Occipital lobe (tissue), 2 donors: Measurements from ENCODE around the gene C2CD2L. TPM values are rescaled to one million over a fixed set of nuclear protein-coding genes. Genes with fewer than 3 reads are reported as not detected.
"Not testable (repeated sequence)": the region's sequence is repeated elsewhere in the genome, so short reads cannot be mapped to it uniquely, and the experiment has no call there.

Experiments used
- DNase-seq: peaks from one replicate; lab custom pipeline; 2025; lab: John Stamatoyannopoulos, UW
- total RNA-seq: library from RNA; depleted of rRNA; stranded (reverse); fragments of >200 nt; gene quantifications from one replicate; pipeline ENCODE4 v1.2.3, GENCODE V29; 2014

C2CD2L gene
- total RNA-seq, 1 donor from 2014 or later = 7.6 TPM

DNA sequence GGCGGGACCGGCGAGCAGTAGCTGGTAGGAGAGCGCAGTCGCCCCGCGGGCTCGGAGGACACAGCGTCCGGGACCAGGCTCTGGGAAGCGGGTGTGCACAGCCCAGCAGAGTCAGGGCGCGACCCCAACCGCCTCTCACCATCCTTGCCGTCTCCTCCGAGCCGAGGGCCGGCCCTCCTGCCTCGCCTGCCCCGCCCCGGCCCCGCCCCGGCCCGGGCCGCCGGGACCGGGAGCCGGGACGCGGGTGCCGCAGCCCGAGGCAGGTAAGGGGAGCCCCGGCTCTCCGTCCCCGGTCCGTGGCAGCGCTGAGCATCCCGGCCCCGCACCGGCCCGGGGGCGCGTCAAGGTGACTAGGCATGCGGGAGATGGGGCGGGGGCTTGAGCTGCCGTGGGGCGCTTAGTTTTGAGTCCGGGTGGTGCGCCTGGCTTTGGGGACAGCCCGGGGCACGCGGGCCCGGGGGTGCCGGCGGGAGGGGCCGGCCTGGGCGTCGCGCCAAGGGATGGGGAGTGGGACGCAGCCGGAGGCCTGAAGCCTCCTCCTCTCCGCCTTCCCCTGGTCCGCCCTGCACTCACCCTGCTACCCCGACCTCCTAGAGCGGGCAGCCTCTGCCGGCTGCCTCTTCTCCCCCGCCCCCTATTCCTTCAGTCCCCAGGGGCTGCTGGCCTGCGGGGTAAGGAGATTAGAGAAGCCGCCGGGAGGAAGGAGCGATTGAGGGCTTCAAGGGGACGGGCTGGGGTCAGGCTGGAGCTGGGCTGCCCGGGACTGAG is 42.1 kb downstream of the C2CD2L start, which contains the start of gene ABCG4:
Gene ABCG4 (plus strand): TSS at position 35 of the 768 bp plus-strand sequence. CDS start 914 bp downstream, outside the sequence.
- no peak for DNase-seq

DNA sequence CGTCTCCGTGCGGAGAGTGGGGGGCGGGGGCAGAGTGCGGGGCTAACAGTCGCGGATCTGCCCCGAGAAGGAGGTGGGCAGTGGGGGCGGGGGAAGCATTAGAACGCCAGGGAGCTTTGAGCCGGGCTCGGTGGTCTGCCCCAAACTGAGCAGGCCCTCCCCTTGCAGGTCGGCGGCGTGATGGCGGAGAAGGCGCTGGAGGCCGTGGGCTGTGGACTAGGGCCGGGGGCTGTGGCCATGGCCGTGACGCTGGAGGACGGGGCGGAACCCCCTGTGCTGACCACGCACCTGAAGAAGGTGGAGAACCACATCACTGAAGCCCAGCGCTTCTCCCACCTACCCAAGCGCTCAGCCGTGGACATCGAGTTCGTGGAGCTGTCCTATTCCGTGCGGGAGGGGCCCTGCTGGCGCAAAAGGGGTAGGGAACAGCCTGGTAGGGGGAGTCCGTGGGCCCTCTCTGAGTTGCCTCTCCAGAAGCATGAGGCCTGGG is 42.7 kb downstream of the C2CD2L start:
- DNase-seq = no peak

DNA sequence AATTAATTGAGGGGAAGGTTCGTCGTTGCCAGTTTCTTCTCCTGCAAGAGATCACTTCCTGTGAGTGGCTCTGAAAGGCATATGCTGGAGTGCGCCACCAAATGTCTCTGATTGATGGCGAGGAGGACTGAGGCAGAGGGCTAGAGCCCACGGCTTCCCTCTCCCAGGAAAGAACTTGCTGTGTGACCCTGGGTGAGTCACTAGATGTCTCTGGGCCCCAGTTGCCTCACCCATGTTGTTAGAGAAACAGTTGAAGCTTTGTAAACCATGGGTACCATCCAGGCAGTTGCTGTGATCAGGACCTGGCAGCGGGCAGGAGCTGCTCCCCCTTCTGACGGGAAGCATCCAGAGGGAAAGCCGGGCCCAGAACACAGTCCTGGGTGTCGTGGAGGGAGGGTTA is 44.9 kb downstream of the C2CD2L start:
- no peak for DNase-seq

DNA sequence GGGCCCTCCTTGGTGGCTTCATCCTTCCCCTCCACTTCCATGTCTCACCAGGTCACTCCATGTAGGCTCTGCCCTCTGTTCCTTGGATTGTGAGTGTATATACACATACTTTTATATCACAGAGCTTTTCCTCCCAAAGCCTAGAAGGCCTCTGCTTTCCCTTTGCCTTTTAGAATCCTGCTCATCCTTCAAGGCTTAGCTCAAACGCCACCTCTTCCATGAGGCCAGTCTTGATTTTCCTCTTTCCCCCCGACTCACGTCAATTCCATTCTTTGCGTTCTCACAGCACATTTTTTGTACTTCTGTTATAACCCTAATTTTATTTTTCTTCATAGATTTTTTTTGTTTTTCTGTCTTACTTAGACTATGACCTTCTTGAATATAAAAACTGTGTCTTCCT is 45.5 kb downstream of the C2CD2L start:
- no peak for DNase-seq

DNA sequence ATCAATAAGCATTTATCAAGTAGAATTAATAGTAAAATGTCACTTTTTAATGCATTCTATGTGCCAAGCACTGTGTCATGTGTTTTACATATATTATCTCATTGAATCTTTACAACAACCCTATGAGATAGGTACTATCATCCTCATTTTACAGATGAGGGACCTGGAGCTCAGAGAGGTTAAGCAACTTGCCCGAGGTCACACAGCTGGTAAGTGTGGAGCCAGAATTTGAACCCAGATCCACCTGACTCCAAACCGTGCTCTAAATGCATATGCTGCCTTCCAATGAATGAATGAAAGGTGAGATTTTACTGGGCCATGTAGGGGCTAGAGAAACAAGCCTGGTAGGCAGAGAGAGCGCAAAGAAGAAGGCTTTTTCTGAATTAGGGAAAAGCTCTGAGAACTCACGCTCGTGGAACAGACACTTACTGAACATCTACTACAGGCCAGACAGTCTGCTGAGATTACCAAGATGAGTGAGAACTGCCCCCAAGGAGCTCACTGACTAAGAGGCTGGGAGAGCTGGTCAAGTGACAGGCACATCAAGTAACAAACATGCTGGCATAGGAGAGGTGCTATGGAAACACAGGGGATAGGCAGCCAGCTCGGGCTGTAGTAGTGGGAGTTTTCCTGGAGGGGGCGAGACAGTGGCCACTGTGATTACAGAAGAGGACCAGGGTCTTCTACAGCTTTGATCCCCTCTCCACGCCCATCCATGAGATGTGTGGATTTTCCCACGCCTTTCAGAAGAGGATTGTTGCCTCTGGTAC is 46.1 kb downstream of the C2CD2L start:
- DNase-seq = no peak

DNA sequence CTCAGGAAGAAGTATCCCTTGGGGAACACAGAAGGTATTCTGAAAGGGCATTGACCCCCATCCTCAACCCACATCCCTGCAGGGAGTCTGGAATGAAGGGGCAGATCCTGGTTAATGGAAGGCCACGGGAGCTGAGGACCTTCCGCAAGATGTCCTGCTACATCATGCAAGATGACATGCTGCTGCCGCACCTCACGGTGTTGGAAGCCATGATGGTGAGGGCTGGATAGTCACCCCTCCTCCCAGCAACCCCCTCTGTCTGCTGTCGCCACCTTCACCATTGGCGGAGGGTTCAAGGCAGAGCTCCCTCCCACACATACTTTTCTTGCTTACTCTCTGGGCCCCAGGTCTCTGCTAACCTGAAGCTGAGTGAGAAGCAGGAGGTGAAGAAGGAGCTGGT is 47.0 kb downstream of the C2CD2L start:
- DNase-seq = no peak

DNA sequence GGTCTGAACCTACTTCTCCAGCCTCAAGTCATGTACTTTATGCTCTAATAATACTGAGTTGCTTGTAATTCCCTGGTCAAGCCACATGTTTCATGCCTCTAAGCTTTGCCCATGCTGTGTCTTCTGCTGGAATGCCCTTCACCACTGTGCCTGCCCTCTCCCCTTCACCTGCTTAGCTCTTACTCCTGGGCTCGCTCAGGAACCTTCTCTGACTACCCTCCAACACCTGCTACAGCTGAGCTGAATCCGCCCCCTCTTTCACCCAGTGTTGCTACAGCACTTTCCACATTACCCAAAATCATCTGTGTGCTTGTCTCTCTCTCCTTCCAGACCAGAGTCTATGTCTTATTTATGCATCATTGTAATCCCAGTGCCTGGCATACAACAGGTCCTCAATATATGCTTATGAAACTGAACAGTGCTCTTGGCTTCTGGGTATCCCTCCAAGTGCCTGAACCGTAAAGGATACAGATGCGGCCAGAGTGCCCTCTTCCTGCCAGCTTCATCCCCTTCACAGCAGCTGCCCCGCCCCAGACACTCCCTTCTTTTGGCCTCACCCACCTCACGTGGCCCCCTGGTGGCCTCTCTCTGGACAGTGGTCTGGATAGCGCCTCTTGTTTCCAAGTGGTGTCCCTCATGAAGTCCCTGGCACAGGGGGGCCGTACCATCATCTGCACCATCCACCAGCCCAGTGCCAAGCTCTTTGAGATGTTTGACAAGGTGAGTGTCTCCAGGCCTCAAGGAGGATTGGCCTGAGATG is 48.8 kb downstream of the C2CD2L start:
- no peak for DNase-seq

DNA sequence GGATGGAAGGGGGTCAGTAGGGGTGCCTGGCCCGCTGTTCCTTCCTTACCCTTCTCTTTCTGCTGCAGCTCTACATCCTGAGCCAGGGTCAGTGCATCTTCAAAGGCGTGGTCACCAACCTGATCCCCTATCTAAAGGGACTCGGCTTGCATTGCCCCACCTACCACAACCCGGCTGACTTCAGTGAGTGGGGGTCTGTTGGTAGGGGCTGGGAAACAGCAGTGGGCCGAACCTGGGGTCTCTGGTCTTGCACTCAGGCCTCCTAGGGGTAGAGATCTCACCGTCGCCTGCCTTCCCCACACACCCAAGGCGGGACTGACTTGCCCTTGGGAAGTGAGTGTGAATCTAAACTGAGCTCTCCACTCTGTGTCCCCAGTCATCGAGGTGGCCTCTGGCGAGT is 49.4 kb downstream of the C2CD2L start:
- no peak for DNase-seq

DNA sequence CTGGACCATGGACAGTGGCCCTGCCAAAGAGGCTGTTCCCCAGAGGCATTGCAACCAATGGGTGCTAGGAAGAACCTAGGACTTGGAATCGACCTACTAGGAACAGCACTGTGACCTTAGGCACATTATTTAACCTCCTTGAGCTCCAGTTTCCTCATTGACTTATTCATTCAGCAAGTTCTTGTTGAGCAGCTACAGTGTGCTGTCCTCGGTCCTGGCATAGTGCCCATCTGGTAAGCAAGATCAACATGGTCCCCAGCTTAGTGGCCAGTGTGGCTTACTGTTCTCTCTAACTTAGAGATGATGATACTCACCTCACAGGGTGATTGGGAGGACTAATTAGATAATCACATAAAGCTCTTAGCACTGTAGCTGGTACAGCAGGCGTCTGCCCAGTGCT is 49.9 kb downstream of the C2CD2L start:
- no peak for DNase-seq

DNA sequence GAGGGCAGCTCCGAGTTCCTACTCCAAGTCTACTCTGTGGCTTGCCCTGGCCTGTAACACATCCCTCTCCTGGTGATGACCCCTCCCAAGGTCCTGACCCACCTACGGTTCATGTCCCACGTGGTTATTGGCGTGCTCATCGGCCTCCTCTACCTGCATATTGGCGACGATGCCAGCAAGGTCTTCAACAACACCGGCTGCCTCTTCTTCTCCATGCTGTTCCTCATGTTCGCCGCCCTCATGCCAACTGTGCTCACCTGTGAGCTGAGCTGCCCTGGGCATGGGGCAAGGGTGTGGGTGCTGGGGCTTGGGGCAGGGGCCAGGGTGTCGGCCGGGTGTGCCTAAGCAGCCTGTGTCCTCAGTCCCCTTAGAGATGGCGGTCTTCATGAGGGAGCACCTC is 51.3 kb downstream of the C2CD2L start:
- no peak for DNase-seq

DNA sequence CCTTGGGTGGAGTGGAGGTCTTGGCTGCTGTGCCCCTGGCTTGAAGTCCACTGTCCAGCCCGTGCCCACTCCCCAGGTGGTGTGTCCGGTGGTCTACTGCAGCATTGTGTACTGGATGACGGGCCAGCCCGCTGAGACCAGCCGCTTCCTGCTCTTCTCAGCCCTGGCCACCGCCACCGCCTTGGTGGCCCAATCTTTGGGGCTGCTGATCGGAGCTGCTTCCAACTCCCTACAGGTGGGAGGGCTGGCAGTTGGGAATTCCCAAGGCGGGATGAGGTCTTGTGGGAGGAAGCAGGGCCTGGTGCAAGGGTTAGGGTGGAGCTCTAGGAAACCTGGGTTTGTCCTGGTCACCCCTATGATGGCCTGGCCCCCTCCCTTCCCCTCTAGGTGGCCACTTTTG is 53.0 kb downstream of the C2CD2L start:
- DNase-seq = no peak

DNA sequence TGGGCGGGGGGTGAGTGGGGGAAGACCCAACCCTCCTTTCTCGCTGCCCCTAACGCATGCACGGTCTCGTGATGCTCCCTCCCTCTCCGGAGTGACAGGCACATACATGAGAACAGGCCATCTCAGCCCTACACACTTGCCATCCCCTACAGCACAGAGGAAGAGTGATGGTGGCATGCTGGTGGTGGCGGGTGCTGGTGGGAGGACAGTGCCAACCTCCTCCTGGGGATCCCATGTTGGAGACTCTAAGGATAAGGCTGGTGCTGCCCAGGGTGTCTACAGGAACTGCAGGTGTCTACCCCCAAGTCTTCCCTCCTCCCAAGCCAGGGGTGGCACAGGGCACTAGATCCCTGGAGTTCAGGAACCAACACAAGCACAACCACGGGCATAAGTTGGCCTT is 54.7 kb downstream of the C2CD2L start:
- DNase-seq = no peak

DNA sequence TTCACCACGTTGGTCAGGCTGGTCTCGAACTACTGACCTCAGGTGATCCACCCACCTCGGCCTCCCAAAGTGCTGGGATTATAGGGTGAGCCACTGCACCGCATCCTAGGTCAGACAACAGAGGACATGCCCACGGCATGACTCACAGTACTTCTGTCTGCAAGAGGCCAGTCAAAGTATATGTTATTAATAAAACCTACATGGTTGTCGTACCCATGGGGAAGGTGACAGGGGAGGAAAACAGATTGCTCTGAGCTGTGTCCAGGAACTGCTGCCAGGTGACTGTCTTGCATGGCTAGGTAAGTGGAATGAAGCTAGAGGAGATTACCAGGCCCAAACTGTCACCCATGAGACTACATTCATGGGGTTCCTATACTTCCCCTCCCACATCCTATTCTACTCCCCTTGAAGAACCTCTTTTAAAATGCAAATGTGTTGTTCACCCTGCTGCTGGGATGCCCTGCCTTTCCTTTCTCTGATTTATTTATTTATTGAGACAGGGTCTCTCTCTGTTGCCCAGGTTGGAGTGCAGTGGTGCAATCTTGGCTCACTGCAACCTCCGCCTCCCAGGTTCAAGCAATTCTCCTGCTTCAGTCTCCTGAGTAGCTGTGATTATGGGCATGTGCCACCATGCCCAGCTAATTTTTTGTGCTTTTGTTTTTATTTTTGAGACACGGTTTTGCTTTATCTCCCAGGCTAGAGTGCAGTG is 59.4 kb downstream of the C2CD2L start:
- DNase-seq = no peak

DNA sequence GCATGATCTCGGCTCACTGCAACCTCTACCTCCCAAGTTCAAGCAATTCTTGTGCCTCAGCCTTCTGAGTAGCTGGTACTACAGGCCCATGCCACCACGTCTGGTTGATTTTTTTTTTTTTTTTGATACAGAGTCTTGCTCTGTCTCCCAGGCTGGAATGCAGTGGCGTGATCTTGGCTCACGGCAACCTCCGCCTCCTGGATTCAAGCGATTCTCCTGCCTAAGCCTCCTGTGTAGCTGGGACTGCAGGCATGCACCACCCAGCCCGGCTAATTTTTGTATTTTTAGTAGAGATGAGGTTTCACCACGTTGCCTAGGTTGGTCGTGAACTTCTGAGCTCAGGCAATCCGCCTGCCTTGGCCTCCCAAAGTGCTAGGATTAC is 59.9 kb downstream of the C2CD2L start:
- DNase-seq = not testable (repeated sequence)

DNA sequence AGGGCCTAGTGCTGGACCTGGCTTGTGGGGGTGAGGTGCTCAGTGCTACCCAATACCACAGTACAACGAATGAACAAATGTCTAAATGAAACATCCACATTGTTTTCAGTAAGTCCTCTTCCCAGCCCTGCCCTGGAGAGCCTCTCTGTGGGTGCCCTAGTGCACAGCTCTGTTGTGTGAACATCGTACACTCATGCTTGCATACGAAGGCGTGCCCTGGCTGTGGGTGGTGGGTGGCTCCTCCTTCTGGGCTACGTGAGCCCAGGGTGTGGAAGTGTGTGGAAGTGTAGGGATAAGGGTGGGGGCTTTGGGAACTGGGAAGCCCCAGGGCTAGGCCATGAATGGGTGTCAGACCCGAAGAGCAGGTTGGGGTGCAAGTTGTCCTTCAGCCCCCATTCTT is 60.8 kb downstream of the C2CD2L start:
- no peak for DNase-seq

Other genes starting within 250 kb of the C2CD2L start
- gene CXCR5, start 223.5 kb upstream of the C2CD2L start, total RNA-seq = not detected
- gene BCL9L, start 181.4 kb upstream of the C2CD2L start, total RNA-seq = 11.5 TPM
- gene UPK2, start 151.0 kb upstream of the C2CD2L start, total RNA-seq = not detected
- 0.31 TPM for gene FOXR1, start 135.6 kb upstream of the C2CD2L start, total RNA-seq
- gene CENATAC, start 109.2 kb upstream of the C2CD2L start, total RNA-seq = 31.0 TPM
- 705 TPM for gene RPS25, start 89.0 kb upstream of the C2CD2L start, total RNA-seq
- gene TRAPPC4, start 88.6 kb upstream of the C2CD2L start, total RNA-seq = 63.9 TPM
- gene SLC37A4, start 76.5 kb upstream of the C2CD2L start, total RNA-seq = 9.5 TPM
- gene HYOU1, start 50.1 kb upstream of the C2CD2L start, total RNA-seq = 37.0 TPM
- gene VPS11, start 39.5 kb upstream of the C2CD2L start, total RNA-seq = 22.1 TPM
- 2.0 TPM for gene HMBS, start 22.5 kb upstream of the C2CD2L start, total RNA-seq
- 8.7 TPM for gene DPAGT1, start 5.5 kb upstream of the C2CD2L start, total RNA-seq
- gene HINFP, start 14.2 kb downstream of the C2CD2L start, total RNA-seq = 21.7 TPM
- 2.5 TPM for gene ABCG4, start 41.7 kb downstream of the C2CD2L start, total RNA-seq
- gene NLRX1, start 61.4 kb downstream of the C2CD2L start, total RNA-seq = 3.3 TPM
- gene NHERF4, start 78.1 kb downstream of the C2CD2L start, total RNA-seq = not detected
- gene CBL, start 99.0 kb downstream of the C2CD2L start, total RNA-seq = 12.0 TPM
- gene MCAM, start 209.8 kb downstream of the C2CD2L start, total RNA-seq = 10.6 TPM
- gene RNF26, start 227.2 kb downstream of the C2CD2L start, total RNA-seq = 1.6 TPM
- gene C1QTNF5, start 233.5 kb downstream of the C2CD2L start, total RNA-seq = 4.2 TPM
- not detected for gene MFRP, start 239.4 kb downstream of the C2CD2L start, total RNA-seq